Left lung (tissue), 10 donors: Measurements from ENCODE around the gene CRAMP1. TPM values are rescaled to one million over a fixed set of nuclear protein-coding genes. Genes with fewer than 3 reads are reported as not detected.

Source experiments
- ATAC-seq: fragments of 200-7000 bp; cut with Tn5 transposase; one replicate; pipeline ENCODE4 v1.9.1; 2020; ENCODE audit warnings: moderate library complexity
- DNase-seq, 4 donors: peaks; one replicate each; pipeline ENCODE4 v3.0.0-alpha.2; 2013 to 2020
- H3K27ac ChIP-seq, 2 donors: fragments of 200-600 bp; sonication (generic) in 1 of 2; one replicate each; pipeline versions ENCODE4 v1.5.0 to v1.8.0; 2020 to 2021
- H3K27me3 ChIP-seq, 2 donors: fragments of 200-600 bp; sonication (generic) in 1 of 2; one replicate each; pipeline versions ENCODE4 v1.5.0 to v1.8.0; 2020 to 2021
- H3K36me3 ChIP-seq, 2 donors: fragments of 200-600 bp; sonication (generic) in 1 of 2; one replicate each; pipeline versions ENCODE4 v1.5.0 to v1.8.0; 2020 to 2021
- H3K4me1 ChIP-seq, 2 donors: fragments of 200-600 bp; one replicate each; pipeline ENCODE4 v1.8.0; 2021
- H3K4me3 ChIP-seq, 2 donors: fragments of 200-600 bp; sonication (generic) in 1 of 2; one replicate each; pipeline versions ENCODE4 v1.5.0 to v1.8.0; 2020 to 2021; ENCODE audit warnings: mild to moderate bottlenecking in 1 of 2
- H3K9me3 ChIP-seq, 2 donors: fragments of 200-600 bp; sonication (generic) in 1 of 2; one replicate each; pipeline versions ENCODE4 v1.5.0 to v1.8.0; 2020 to 2021
- intact Hi-C, 2 donors: fragments of 100-400 bp; cut with DNase I; formaldehyde crosslinking; loops; one replicate each; pipeline versions ENCODE4 v1.11.2 to v1.14.2; 2022
- polyA plus RNA-seq, 6 donors: library from polyadenylated mRNA; unstranded; fragments of 120-200 nt; gene quantifications; one replicate each; pipeline ENCODE4 v1.2.1, GENCODE V29; 2013; ENCODE audit not compliant: insufficient read length in 6 of 6
- total RNA-seq, 2 donors: library from RNA; stranded (reverse); fragmentation: NEBNext Ultra II Directional; extraction: Animal tissue kit (Norgen Biotek cat#: 25700); gene quantifications; one replicate each; pipeline ENCODE4 v1.2.1, GENCODE V29; 2021
- TF ChIP-seq, protein P1 (sequence below), 2 donors: fragments of 200-600 bp; sonication (generic) in 1 of 2; IDR thresholded peaks; one replicate each; pipeline versions ENCODE4 v1.5.0 to v1.8.0; 2021; ENCODE audit warnings: antibody characterized with exemption in 2 of 2
- donor health status: DM: no; HTN: yes; CAD: no.
- donor health status: DM: no; HTN: no; CAD: no.

The CRAMP1 gene
- total and polyA plus RNA-seq, 8 donors: 17.3 to 33.0 (median 26.4) TPM

DNA sequence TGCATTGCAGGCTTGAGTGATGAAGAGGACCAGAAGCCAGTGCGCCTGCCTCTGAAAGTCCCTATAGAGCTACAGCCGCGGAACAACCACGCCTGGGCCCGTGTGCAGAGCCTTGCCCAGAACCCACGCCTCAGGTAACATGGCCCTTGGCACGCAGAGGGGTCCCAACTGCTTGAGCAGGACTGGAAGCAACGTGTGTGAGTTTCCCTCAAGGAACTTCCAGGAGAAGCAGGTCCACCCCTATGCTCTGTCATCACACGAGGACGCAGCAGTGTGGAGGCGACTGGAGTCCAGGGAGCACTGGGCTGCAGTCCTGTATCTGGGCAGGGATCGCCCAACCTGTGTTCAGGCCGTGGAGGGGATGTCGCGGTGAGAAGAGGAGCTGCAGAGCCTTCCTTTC, 40.9 kb downstream of the CRAMP1 start:
- ATAC-seq: no peak
- TF ChIP-seq, protein P1, sequence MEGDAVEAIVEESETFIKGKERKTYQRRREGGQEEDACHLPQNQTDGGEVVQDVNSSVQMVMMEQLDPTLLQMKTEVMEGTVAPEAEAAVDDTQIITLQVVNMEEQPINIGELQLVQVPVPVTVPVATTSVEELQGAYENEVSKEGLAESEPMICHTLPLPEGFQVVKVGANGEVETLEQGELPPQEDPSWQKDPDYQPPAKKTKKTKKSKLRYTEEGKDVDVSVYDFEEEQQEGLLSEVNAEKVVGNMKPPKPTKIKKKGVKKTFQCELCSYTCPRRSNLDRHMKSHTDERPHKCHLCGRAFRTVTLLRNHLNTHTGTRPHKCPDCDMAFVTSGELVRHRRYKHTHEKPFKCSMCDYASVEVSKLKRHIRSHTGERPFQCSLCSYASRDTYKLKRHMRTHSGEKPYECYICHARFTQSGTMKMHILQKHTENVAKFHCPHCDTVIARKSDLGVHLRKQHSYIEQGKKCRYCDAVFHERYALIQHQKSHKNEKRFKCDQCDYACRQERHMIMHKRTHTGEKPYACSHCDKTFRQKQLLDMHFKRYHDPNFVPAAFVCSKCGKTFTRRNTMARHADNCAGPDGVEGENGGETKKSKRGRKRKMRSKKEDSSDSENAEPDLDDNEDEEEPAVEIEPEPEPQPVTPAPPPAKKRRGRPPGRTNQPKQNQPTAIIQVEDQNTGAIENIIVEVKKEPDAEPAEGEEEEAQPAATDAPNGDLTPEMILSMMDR (IDR thresholded peaks at IDR 0.05): no peak
- intact Hi-C loops: no loop called here
- no peaks in the 10 kb centered on the region for H3K4me1 ChIP-seq
- H3K4me3 ChIP-seq: no peak overlapping the region
- peak in 1 of 4 donors; percentile 53 for DNase-seq
- no peak overlapping the region for H3K27ac ChIP-seq
- no peaks in the 10 kb centered on the region for H3K9me3 ChIP-seq
- H3K27me3 ChIP-seq: no peaks in the 10 kb centered on the region
- H3K36me3 ChIP-seq: peaks cover 0 to 69% of the 10 kb centered on the region in 2 donors

DNA sequence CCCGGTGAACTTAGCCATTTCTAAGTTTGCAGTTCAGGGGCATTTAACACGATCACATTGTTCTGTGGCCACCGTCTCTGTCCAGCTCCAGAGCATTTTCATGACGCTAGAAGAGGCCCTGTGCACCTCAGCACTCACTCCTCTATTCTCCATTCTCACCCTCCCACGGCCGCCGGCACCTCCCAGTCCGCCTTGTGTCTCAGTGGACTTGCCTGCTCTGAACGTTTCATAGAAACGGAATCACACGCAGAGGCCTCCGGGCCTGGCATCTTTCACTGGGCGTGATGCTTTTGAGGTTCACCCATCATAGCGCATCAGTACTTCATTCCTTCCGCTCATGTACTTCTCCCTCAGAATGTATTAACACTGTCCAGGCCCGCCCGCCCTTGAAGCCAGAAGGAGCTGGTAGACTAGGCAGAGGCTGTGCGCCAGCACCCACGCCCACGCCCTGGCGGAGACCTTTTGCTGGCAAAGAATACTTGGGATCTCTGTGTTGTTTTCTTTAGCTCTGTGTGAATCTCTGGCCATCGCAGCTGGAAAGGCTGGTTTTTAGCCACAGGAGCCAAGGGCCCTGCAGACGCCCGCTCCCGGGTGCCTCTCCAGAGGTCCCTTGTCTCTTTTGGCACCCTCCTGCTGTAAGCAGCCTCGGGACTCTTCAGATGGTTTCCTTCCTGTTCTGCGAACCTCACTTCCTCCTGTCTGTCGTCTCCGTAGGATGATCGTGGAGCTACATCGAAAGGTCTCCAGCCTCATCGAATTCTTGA, 42.5 kb downstream of the CRAMP1 start:
- ATAC-seq: no peak
- Histone ChIP-seq H3K36me3 (peaks cover 0 to 85% of the 10 kb centered on the region in 2 donors), H3K4me1 (no peaks in the 10 kb centered on the region), H3K27ac (no peak overlapping the region), H3K4me3 (no peak overlapping the region), H3K27me3 (no peaks in the 10 kb centered on the region), H3K9me3 (no peaks in the 10 kb centered on the region)
- TF ChIP-seq, protein P1 (IDR thresholded peaks at IDR 0.05): no peak
- no peak for DNase-seq
- intact Hi-C loops: no loop called here

DNA sequence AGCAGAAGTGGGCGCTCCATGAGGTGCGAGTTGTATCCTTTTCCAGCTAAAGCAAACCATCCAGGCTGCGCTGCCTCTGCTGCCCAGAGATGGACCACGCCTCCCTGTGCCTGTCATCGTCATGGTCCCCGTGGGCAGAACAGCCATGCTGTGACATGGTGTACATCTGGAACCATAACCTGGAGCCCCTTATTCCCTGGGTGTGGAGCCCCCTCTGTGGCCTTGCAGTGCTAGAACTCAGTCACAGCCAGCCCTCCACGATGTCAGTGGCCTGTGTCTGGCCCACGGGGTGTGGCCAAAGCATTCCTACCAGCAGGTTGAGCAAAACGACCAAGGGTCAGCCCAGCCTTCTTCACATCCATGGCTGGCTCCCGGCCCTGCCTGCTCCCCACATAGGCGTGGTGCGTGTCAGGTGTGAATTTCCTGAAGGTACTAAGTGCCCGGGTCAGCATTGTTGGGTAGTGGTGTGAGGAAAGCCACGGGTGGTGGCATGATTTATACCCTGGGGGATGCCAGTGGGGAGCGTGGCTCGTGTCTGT, 43.2 kb downstream of the CRAMP1 start:
- ATAC-seq: no peak
- intact Hi-C loops: no loop called here
- Histone ChIP-seq H3K36me3 (peaks cover 0 to 92% of the 10 kb centered on the region in 2 donors), H3K9me3 (no peaks in the 10 kb centered on the region), H3K27ac (no peak overlapping the region), H3K4me3 (no peak overlapping the region), H3K27me3 (no peaks in the 10 kb centered on the region), H3K4me1 (no peaks in the 10 kb centered on the region)
- TF ChIP-seq, protein P1 (IDR thresholded peaks at IDR 0.05): no peak
- DNase-seq: peak in 1 of 4 donors; percentile 51

DNA sequence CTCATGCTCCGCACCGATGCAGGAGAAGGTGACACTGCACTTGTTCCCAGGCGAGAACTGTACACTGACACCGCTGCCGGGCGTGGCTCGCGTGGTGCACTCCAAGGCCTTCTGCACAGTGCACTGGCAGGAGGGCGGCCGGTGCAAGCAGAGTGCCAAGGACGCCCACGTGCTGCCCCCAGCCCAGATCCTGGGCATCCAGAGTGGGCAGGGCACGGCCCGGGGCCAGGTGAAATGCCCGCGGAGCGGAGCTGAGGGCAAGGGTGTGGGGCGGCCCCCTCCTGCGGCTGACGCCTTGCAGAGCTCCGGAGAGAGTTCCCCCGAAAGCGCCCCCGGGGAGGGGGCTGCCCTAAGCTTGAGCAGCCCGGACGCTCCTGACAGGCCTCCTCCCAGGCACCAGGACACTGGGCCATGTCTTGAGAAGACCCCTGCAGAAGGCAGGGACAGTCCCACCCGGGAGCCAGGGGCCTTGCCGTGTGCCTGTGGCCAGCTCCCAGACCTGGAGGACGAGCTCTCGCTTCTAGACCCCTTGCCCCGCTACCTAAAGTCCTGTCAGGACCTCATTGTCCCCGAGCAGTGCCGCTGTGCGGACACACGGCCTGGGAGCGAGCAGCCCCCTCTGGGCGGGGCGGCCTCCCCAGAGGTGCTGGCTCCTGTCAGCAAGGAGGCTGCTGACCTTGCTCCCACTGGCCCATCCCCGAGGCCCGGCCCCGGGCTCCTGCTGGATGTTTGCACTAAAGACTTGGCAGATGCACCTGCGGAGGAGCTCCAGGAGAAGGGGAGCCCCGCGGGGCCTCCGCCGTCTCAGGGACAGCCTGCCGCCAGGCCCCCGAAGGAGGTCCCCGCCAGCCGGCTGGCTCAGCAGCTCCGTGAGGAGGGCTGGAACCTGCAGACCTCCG, 44.0 kb downstream of the CRAMP1 start:
- Histone ChIP-seq H3K4me1 (no peaks in the 10 kb centered on the region), H3K36me3 (peaks cover 0 to 93% of the 10 kb centered on the region in 2 donors), H3K27me3 (no peaks in the 10 kb centered on the region), H3K4me3 (no peak overlapping the region), H3K9me3 (no peaks in the 10 kb centered on the region), H3K27ac (no peak overlapping the region)
- intact Hi-C loops: no loop called here
- TF ChIP-seq, protein P1 (IDR thresholded peaks at IDR 0.05): no peak
- peak in 1 of 4 donors; percentile 79 for DNase-seq
- no peak for ATAC-seq
